ENCODE measurements around the gene TPCN1.
A peak's percentile ranks its signal among the peaks of the same experiment; 100 is the strongest.

The TPCN1 gene

DNA sequence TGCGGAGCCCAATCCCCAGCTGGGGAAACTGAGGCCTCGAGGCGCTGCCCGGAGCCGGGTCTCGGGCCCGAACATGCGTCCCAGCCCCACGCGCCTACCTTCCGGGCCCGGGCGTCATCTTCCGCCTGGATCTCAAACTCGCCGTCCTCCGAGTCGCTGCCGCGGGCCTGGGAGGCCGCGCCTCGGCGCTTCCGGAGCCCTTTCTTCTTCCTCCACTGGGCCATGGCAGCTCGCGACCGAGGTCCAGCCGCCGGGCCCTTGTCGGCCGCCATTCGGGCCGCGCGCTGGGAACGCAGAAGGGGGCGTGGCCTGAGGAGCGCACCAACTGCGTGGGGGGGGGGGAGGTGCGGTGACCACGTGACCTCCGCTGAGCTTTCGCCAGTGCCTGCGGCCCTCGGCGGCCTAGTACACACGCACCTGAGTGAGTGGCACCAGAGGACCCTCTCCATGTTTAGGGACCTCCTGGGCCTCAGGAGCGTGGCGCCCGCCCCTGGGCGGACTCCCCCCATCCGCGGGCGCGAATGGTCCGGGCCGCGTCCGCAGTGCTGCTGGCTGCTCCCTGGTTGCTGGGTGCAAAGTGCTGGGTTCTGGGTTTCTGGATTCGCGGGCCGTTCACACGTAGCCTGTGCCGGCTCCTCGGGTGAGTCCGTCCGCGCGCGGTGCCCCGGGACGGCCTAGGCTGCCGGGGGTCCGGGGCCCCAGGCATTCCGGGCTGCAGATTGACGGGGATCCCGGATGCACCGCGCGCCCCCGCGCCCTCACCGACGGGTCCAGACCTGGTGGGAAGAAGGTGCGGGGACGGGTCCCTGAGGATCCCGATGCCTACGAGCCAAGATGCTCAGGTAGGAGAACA is 35.9 kb upstream of the TPCN1 start, which contains the start of the genes DDX54 and RITA1:
TSS of gene DDX54 (minus strand) at position 299 of the 853 bp plus-strand sequence. CDS start at position 272, 27 bp downstream.
TSS of gene RITA1 (plus strand) at position 542 of the 853 bp plus-strand sequence. CDS start 1,026 bp downstream, outside the sequence.
- Histone ChIP-seq H3K36me3 (ENCODE audit: control insufficient read depth, insufficient read depth, low read length) (peaks cover 15% of the 10 kb centered on the region), H3K4me1 (ENCODE audit: control insufficient read depth, insufficient read depth, low read length) (no peaks in the 10 kb centered on the region), H3K9me3 (ENCODE audit: control insufficient read depth, insufficient read depth, low read length) (no peaks in the 10 kb centered on the region), H3K4me3 (ENCODE audit: low read depth, low read length) (peak within 1 kb of the TSS; percentile 85), H3K27me3 (ENCODE audit: control insufficient read depth, insufficient read depth, low read length) (no peaks in the 10 kb centered on the region), H3K9ac (ENCODE audit: low read depth, low read length) (peak within 1 kb of the TSS; percentile 89)

DNA sequence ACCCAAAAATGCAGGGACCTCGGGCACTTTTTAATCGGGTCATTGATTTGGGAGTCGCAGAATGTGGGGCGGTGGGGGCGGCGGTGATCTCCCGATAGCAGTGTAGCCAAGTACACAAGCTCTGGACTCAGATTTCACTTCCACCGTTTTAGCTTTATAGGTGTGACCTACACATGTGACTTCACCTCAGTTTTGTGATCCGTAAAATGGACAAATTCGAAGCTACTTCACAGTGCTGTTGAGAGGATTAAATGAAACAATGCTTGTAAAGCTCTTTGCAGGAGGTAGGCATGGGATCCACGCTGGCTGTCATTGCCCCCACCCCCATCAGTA is 35.3 kb upstream of the TPCN1 start:
- peaks cover 11% of the 10 kb centered on the region for H3K36me3 ChIP-seq (ENCODE audit: control insufficient read depth, insufficient read depth, low read length)
- H3K27me3 ChIP-seq (ENCODE audit: control insufficient read depth, insufficient read depth, low read length): no peaks in the 10 kb centered on the region
- H3K9me3 ChIP-seq (ENCODE audit: control insufficient read depth, insufficient read depth, low read length): no peaks in the 10 kb centered on the region
- peak overlapping the region; percentile 89 for H3K9ac ChIP-seq (ENCODE audit: low read depth, low read length)
- no peaks in the 10 kb centered on the region for H3K4me1 ChIP-seq (ENCODE audit: control insufficient read depth, insufficient read depth, low read length)
- peak overlapping the region; percentile 85 for H3K4me3 ChIP-seq (ENCODE audit: low read depth, low read length)

DNA sequence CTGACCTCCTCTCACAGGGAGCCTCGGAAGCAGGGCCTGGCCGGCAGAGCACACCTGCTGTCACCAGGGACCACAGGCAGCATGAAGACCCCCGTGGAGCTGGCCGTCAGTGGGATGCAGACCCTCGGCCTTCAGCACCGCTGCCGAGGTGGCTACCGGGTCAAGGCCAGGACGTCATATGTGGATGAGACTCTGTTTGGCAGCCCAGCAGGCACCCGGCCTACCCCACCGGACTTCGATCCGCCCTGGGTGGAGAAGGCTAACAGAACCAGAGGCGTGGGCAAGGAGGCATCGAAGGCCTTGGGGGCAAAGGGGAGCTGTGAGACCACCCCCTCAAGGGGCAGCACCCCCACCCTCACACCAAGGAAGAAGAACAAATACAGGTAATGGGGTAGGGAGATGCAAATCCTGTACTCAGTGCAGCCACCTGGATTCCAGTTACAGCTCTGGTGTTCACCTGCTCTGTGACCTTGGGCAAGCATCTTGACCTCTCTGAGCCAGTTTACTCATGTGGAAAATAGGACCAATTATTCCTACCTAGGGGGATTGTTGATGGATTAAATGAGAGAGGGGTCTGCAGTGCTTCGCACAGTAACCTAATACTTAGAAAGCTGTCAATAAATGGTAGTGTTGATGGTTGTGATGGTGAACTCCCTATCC is 34.5 kb upstream of the TPCN1 start:
- Histone ChIP-seq H3K4me3 (ENCODE audit: low read depth, low read length) (peak overlapping the region; percentile 85), H3K4me1 (ENCODE audit: control insufficient read depth, insufficient read depth, low read length) (no peaks in the 10 kb centered on the region), H3K27me3 (ENCODE audit: control insufficient read depth, insufficient read depth, low read length) (no peaks in the 10 kb centered on the region), H3K9me3 (ENCODE audit: control insufficient read depth, insufficient read depth, low read length) (no peaks in the 10 kb centered on the region), H3K36me3 (ENCODE audit: control insufficient read depth, insufficient read depth, low read length) (peaks cover 15% of the 10 kb centered on the region), H3K9ac (ENCODE audit: low read depth, low read length) (no peak overlapping the region)

DNA sequence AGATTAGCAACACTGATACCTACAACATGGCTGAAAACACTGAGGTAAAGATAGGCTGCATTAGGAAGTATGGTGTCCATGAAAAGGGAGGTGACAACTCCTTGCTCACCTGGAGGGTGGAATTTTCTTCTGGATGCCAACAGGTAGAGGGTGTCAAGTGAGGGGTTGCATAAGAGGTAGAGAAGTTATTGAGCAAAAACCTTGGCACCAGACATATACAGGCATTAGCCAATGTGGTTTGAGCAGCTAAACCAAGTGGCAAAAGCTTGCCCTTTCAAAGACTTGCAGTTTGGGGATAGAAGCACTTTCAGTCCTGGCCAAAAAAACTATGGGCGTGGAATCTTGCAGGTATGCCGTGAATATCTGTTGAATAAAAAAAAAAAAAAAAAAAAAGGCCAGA is 31.9 kb upstream of the TPCN1 start:
- Histone ChIP-seq H3K27me3 (ENCODE audit: control insufficient read depth, insufficient read depth, low read length) (no peaks in the 10 kb centered on the region), H3K4me3 (ENCODE audit: low read depth, low read length) (no peak overlapping the region), H3K36me3 (ENCODE audit: control insufficient read depth, insufficient read depth, low read length) (peaks cover 11% of the 10 kb centered on the region), H3K4me1 (ENCODE audit: control insufficient read depth, insufficient read depth, low read length) (no peaks in the 10 kb centered on the region), H3K9me3 (ENCODE audit: control insufficient read depth, insufficient read depth, low read length) (no peaks in the 10 kb centered on the region), H3K9ac (ENCODE audit: low read depth, low read length) (no peak overlapping the region)

DNA sequence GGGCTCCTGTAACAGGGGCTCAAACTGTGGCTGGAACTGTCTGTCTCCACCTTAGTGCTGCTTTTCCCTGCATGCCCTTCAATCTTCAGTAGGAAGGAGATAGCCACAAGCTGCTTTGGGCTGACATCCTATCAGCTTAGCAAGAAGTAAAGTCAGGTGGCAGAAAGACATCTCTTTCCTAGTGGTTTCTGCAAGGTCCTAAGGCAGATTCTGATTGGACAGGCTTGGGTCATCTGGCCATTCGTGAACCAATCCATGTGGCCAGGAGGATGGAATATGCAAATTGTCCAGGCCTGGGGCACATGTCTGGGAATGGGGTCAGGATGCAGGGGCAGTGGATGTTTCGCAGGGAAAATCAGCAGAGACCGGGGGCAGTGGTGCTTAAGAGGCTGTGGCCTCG is 30.5 kb upstream of the TPCN1 start:
- Histone ChIP-seq H3K36me3 (ENCODE audit: control insufficient read depth, insufficient read depth, low read length) (peaks cover 11% of the 10 kb centered on the region), H3K9ac (ENCODE audit: low read depth, low read length) (no peak overlapping the region)

GRCh38 chr12:113191227-113191626 is 30.0 kb upstream of the TPCN1 start:
- Histone ChIP-seq H3K9ac (ENCODE audit: low read depth, low read length) (no peak overlapping the region), H3K4me1 (ENCODE audit: control insufficient read depth, insufficient read depth, low read length) (no peaks in the 10 kb centered on the region), H3K9me3 (ENCODE audit: control insufficient read depth, insufficient read depth, low read length) (no peaks in the 10 kb centered on the region), H3K27me3 (ENCODE audit: control insufficient read depth, insufficient read depth, low read length) (no peaks in the 10 kb centered on the region), H3K4me3 (ENCODE audit: low read depth, low read length) (no peak overlapping the region), H3K36me3 (ENCODE audit: control insufficient read depth, insufficient read depth, low read length) (peaks cover 11% of the 10 kb centered on the region)

More for the DNA sequence above, 30.5 kb upstream of the TPCN1 start:
- no peaks in the 10 kb centered on the region for H3K27me3 ChIP-seq (ENCODE audit: control insufficient read depth, insufficient read depth, low read length)
- no peaks in the 10 kb centered on the region for H3K9me3 ChIP-seq (ENCODE audit: control insufficient read depth, insufficient read depth, low read length)
- H3K4me3 ChIP-seq (ENCODE audit: low read depth, low read length): no peak overlapping the region
- no peaks in the 10 kb centered on the region for H3K4me1 ChIP-seq (ENCODE audit: control insufficient read depth, insufficient read depth, low read length)

DNA sequence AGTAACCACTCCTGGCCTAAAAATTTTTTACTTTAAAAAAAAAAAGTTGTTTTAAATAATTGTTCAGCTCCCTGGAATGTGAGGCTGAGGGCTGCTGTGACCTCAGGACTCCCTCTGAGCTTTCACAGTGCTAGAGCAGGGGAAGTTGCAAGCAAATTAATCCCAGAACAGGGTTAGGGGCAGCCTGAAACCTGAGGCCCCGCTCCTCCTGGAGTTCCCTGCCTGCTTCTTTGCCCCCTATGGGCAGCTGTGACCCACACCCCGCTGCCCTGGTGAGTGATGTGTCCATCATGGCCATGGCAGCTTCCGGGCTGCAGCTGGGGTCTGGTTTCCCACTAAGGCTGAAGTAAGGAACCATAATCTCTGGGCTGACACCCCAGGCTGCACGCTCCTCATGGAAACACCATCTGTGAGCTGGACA is 26.3 kb upstream of the TPCN1 start:
- Histone ChIP-seq H3K27me3 (ENCODE audit: control insufficient read depth, insufficient read depth, low read length) (no peaks in the 10 kb centered on the region), H3K36me3 (ENCODE audit: control insufficient read depth, insufficient read depth, low read length) (peaks cover 7% of the 10 kb centered on the region), H3K4me1 (ENCODE audit: control insufficient read depth, insufficient read depth, low read length) (no peaks in the 10 kb centered on the region), H3K4me3 (ENCODE audit: low read depth, low read length) (no peak overlapping the region), H3K9me3 (ENCODE audit: control insufficient read depth, insufficient read depth, low read length) (no peaks in the 10 kb centered on the region), H3K9ac (ENCODE audit: low read depth, low read length) (no peak overlapping the region)

DNA sequence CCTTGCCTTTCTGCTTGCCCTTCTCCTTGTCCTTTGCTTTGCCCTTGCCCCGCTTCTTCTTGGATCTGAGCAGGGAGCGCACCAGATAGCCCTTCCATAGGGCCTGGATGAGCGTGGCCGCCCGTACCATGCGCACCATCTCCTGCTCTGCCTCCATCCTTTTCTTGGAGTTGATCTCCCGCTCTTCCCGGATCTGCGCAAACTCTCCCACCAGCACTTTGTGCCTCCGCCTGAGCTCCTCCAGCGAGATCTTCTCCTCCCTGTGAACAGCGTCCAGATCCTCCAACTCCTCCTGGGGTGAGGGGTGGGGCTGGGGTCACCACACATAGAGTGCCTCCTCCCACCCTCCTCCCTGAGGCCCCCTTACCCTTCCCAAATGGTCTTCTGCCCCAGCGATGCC is 25.7 kb upstream of the TPCN1 start:
- Histone ChIP-seq H3K4me3 (ENCODE audit: low read depth, low read length) (no peak overlapping the region), H3K36me3 (ENCODE audit: control insufficient read depth, insufficient read depth, low read length) (peaks cover 4% of the 10 kb centered on the region), H3K9ac (ENCODE audit: low read depth, low read length) (no peak overlapping the region), H3K4me1 (ENCODE audit: control insufficient read depth, insufficient read depth, low read length) (no peaks in the 10 kb centered on the region), H3K9me3 (ENCODE audit: control insufficient read depth, insufficient read depth, low read length) (no peaks in the 10 kb centered on the region), H3K27me3 (ENCODE audit: control insufficient read depth, insufficient read depth, low read length) (no peaks in the 10 kb centered on the region)

DNA sequence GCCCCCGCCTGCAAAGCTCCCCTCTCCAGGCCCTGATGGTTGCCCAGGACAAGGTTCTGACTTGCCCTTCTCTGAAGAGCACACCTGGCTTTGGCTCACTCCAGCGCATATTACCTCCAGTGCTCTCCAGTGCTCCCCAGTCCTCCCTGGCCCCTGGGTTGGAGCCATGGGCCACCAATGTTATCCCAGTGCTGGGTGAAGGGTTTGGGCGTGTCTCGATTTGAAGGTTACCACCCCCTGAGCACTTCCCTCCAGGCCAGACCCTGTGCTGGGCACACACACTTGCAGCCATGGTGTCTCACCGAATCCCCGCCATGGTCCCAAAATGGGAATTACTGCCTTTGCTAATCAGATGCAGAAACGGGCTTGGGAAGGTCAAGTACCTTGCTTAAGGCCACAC is 24.7 kb upstream of the TPCN1 start:
- Histone ChIP-seq H3K4me1 (ENCODE audit: control insufficient read depth, insufficient read depth, low read length) (no peaks in the 10 kb centered on the region), H3K27me3 (ENCODE audit: control insufficient read depth, insufficient read depth, low read length) (no peaks in the 10 kb centered on the region), H3K4me3 (ENCODE audit: low read depth, low read length) (no peak overlapping the region), H3K9me3 (ENCODE audit: control insufficient read depth, insufficient read depth, low read length) (no peaks in the 10 kb centered on the region), H3K9ac (ENCODE audit: low read depth, low read length) (no peak overlapping the region), H3K36me3 (ENCODE audit: control insufficient read depth, insufficient read depth, low read length) (peaks cover 2% of the 10 kb centered on the region)

DNA sequence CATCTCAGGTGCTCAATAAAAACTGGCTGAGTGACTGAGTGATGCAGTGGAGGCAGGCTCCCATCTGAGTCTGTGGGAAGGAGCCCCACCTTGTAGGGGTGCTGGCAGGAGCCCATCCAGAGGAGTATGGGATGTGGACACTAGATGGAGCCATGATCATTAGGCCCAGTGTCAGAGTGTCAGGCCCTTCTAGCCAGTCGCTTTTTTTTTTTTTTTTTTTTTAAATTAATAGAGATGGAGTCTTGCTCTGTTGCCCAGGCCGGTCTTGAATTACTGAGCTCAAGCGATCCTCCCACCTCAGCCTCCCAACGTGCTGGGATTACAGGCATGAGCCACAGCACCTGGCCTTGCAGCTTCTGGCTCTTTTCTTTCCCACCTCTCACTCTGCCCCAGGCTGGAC is 24.3 kb upstream of the TPCN1 start:
- Histone ChIP-seq H3K4me1 (ENCODE audit: control insufficient read depth, insufficient read depth, low read length) (no peaks in the 10 kb centered on the region), H3K27me3 (ENCODE audit: control insufficient read depth, insufficient read depth, low read length) (no peaks in the 10 kb centered on the region), H3K36me3 (ENCODE audit: control insufficient read depth, insufficient read depth, low read length) (no peaks in the 10 kb centered on the region), H3K9me3 (ENCODE audit: control insufficient read depth, insufficient read depth, low read length) (no peaks in the 10 kb centered on the region), H3K4me3 (ENCODE audit: low read depth, low read length) (no peak overlapping the region), H3K9ac (ENCODE audit: low read depth, low read length) (no peak overlapping the region)

GRCh38 chr12:113197518-113198077 is 23.7 kb upstream of the TPCN1 start:
- Histone ChIP-seq H3K4me3 (ENCODE audit: low read depth, low read length) (no peak overlapping the region), H3K9me3 (ENCODE audit: control insufficient read depth, insufficient read depth, low read length) (no peaks in the 10 kb centered on the region), H3K9ac (ENCODE audit: low read depth, low read length) (no peak overlapping the region), H3K36me3 (ENCODE audit: control insufficient read depth, insufficient read depth, low read length) (no peaks in the 10 kb centered on the region), H3K4me1 (ENCODE audit: control insufficient read depth, insufficient read depth, low read length) (no peaks in the 10 kb centered on the region), H3K27me3 (ENCODE audit: control insufficient read depth, insufficient read depth, low read length) (no peaks in the 10 kb centered on the region)

GRCh38 chr12:113198296-113198695 is 23.0 kb upstream of the TPCN1 start:
- no peaks in the 10 kb centered on the region for H3K27me3 ChIP-seq (ENCODE audit: control insufficient read depth, insufficient read depth, low read length)
- no peaks in the 10 kb centered on the region for H3K9me3 ChIP-seq (ENCODE audit: control insufficient read depth, insufficient read depth, low read length)
- no peaks in the 10 kb centered on the region for H3K4me1 ChIP-seq (ENCODE audit: control insufficient read depth, insufficient read depth, low read length)
- no peak overlapping the region for H3K4me3 ChIP-seq (ENCODE audit: low read depth, low read length)
- no peaks in the 10 kb centered on the region for H3K36me3 ChIP-seq (ENCODE audit: control insufficient read depth, insufficient read depth, low read length)
- H3K9ac ChIP-seq (ENCODE audit: low read depth, low read length): no peak overlapping the region
